Stimulated activated CD8-positive, alpha-beta memory T cell treated with anti-CD3 and anti-CD28 coated beads, Interleukin-2, amount 100 ng/mL, for 48 hours (primary cell): ENCODE results near the gene CTTN.

ENCODE experiments used
- DNase-seq, 2 donors: peaks; one replicate each; pipeline ENCODE4 v3.0.0-alpha.2; 2020; ENCODE audit warnings: low read depth in 2 of 2

CTTN gene

DNA sequence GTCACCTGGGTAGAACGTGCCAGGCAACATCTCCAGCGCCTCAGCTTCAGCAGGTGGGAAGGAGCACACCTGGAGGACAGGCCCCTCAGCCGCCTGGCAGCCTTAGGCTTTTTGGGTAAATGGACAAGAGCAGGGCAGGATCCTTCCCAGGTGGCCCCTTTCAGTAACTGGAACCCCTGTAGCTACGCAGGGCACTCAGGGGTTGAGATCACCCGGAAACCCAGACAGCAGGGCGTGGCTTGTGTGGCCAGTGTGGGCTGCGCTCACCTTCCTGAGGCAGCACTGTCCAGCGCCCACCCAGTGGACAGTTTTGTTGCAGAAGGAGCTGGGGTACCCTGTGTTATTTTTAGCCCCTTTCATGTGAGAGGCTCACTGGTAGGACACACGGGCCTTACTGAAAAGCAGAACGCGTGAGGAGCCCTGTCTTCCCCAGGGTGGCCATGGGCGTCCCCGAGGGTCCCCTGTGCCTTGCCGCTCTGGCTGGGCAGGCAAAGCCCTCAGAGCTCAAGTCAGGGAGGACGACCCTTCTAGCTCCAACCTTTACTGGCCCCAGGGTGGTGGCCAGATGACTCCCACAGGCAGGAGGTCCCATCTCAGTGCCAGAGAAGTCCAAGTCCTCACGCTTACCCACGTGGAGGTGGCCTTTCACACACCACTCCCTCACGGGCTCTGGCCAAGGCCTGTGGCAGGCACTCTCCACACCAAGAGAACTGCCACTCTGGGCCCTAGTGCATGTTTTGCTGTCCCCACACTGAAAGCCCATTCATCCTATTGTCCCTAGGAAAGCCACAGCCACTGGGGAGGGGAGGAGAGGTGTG is 75.8 kb downstream of the CTTN start:
- no peak for DNase-seq

DNA sequence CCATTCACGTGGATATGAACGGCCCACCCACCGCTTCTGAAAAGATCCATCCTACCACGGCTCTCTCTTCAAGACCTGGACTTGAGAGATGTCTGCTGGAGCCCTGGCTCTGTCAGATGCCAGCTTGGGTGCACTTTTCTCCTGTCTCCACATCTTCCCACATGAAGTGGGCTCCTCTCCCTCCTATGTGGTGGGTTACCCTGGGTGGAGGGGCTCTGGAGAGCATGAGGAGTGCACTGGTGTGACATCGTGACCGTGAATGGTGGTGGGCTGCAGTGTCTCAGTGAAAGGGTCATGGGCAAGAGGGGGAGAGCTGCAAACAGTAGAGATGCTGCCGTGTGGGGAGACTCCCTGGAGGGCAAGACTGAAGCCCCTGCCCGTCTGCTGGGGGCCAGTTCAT is 76.4 kb downstream of the CTTN start:
- no peak for DNase-seq

DNA sequence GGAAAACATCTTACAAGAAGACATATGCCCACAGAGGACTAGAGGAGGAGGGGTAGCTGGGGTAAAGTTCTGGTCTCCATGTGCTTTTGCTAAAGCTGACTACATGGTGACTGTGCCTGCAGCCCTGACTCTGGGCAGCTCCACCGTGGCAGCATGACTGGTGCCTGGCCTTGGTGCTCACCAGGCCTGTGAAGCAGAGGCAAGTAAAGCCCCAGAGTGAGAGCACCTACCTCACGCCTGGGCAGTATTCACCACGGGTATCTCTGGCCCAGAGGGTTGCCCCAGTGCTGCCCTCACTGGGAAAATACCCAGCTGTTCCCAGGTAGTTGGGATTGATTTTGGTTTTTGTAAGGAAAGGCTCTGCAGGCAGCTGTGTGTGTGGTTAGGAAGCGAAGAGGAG is 78.3 kb downstream of the CTTN start:
- no peak for DNase-seq

DNA sequence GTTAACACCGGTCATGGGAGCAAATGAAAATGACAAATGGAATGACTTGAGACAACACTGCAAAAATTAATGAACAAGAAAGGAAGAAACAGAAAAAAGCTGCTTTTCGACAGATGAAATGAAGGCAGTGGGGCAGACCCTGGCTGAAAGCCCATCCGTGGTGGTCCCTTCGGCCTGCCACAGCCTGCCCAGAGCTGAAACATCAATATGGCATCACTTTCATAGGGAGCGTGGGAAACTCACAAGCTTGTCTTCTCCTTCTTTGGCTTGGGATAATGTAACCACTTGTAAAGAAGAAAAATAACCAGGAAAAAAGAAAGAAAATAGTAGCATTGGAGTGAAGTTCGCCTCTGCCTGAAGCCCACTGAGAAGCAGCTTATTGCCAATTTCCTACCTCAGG is 78.8 kb downstream of the CTTN start:
- no peak for DNase-seq

DNA sequence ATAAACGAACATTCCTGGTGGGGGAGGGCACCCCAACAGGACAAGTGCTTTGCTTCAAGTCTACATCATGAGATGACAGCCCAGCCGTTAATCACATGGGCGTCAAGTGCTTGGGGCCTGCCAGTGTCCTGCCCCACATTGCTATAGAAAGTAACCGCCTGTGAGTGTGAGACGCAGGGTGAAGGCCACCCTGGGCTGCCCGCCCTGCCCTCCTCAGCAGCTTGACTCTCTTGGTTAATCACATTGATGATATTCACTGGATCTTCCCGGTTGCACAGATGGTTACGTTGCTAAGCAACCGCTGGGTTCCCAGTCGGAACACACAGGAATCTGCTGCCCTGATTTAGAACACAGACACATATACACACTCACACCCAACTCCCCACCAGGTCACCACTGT is 79.3 kb downstream of the CTTN start:
- no peak for DNase-seq

DNA sequence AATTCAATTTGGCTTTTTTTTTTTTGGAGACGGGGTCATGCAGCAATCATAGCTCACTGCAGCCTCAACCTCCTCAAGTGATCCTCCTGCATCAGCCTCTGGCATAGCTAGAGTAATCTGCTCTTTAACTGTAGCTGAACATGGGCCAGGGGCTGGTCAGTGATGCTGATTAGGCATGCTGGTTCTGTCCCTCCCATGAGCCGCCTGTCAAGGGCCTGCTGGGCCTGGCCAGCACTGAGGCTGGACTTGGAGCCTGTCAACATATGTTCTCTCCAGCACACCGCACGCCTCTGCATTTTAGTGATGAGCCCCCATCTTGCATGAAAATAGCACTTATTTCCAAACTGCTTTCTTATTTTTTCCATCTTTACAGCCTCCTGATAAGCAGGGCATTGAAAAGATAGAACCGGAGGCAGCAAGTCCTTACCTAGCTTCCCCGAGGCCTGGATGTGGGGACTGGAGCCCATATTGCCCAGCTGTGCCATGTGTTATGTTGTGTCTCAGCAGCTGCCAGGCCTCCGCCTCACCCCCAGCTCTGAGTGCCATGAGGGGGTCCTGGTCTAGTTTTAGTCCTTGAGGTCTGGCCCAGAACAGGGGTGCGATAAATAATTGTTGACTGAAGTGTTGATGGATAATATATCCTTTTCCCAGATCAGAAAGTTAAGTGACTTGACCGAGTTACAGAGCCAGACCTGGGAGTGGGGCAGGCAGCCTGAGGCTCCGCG is 80.0 kb downstream of the CTTN start:
- DNase-seq, result no peak

DNA sequence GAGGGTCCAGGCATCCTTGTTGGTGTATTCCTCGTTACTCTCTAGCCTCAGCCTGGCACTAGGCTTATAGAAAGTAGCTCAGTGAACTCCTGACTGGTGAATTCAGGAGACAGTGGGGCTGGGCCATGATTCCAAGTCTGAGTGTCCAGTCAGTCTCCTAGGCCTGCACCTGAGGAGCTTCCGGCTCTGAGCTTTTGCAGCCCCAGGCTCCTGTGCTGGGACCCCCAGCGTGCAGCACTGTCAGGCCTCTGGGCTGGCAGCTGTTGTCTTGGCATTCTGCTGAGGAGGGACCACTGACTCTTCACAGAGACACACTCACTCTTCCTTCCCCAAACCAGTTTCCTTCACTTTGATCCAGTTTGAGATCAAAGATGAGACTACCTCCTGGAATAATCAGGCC is 82.4 kb downstream of the CTTN start:
- no peak for DNase-seq

DNA sequence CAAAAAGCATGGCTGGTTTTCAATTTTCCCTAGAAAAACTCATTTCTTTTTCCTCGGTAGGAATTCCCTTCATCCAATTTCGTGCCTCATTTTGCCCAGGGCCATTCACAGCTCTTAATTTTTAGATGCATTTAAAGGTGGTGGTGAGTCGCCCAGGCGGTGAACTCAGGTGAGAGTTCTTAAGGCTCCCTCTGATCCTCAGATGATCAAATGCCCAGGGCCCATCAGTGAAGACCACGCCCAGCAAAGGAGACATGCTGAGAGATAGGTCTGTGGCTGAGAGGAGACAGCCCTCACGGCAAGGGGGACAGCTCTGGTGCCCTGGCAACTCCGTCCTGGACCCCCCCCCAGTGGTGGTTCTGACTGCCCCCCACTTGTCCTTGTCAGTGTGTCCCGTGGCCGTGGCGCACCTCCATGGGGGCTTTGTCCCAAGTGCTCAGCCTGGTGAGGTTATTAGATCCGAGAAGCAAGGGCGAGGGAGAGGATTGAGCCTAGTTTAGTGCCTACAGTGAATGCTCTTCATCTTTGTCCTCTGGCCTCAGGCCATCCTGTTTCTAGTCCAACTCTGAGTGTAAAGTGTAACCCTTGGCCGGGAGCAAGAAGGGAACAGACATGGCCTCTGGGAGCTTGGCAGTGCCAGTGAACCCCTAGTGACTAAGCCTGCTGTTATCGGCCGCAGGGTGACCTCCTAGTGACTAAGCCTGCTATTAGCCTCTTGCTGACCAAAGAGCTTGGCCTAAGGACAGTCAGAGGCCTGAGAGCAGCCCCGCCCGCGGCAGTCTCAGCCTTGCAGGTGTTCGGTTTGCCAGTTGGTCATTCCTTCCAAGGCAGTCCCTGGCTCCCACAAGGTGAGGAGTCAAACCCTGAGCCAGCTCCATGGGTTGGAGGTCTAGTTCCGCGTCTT is 83.5 kb downstream of the CTTN start:
- DNase-seq, result no peak

DNA sequence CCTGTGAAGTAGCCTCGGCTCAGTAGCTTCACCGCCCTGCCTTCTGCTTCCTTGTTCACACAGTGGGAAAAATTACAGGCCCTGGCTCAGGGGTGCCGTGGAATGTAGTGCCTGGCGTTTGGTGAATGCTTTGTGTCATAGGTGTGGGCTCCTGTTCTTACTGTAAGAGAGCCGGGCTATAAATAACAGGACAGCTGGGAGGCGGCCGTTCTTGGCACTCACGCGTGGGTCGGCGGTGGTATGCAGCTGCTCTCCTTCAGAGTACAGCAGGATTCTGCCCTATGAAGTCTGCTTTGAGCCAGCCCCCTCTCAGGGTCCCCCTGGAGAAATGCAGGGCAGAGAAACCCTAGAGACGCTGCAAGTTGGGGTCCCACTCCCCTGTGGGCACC is 84.2 kb downstream of the CTTN start:
- DNase-seq, result no peak

DNA sequence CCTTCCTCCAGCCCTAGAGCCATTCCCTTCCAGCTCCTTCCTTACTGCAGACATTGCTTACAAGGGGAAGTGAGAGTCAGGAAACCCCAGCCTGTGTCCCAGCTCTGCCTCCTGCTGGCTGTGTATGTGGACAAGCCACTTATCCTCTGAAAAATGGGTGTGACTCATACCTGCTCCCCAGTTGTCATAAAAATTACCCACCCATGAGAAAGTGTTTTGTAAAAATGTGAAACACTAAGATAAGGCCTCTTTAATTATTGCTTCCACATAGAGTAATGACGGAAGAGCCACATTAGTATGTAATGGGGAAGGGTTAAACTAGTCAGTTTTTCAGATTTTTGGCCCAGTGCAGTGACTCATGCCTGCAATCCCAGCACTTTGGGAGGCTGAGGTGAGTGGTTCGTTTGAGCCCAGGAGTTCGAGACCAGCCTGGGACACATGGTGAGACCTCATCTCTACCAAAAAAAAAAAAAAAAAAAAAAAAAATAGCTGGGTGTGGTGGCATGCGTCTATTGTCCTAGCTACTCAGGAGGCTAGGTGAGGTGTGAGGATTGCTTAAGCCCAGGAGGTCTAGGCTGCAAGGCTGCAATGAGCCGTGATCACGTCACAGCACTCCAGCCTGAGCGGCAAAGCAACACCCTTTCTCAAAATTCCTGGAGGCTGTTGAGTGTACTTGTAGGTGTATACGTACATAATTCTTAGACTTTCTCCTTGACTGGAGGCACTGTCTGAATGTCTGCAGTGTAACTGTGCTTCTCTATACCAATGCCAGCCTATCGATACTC is 84.9 kb downstream of the CTTN start:
- no peak for DNase-seq

DNA sequence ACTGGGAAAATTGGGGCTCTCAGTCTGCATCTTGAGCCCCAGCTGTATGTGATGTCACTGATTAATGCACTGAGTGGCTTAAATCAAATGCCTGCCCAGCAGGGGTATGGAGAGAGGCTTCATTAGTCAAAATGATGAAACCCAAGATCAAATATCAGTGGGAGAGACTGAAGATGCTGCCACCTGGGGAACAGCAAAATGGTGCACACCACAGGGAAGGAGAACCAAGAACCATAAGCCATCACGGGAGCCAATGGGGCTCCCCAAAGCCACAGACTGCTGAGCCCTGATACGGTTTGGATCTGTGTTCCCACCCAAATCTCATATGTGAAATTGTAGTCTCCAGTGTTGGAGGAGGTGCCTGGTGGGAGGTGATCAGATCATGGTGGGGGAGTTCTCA is 85.6 kb downstream of the CTTN start:
- DNase-seq, result no peak

DNA sequence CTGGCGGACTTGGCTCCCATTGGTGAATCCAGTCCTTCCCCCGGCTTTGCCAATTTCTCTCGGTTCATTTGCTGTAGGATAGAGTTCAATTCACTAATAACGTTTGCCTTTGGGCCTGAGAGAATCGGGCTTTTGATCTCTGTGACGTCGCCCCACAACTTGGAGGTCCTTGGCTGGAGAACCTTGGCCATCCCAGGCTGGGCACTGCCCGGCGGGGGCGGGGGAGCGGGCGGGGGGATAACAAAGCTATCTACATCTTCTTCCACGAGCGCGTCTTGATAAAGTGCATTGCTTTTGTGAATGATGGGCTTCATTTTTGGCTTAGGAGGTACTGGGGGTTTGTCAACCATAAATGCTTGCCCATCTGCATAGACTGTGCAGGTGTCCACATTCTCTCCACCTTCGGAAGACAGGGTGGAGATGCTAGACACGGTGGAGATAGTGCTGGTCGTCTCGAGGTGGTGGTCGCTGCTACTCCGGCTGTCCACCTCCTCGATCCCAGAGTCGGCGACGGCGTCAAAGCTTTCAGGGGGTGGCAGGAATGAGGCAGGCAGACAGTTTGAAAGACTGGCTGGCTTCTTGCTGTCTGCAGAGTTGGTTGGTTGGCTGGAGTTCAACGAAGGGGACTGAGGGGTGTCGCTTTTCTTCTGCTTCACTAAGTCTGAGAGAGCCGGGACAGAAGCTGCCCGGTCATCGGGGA is 87.1 kb downstream of the CTTN start:
- DNase-seq, result no peak

DNA sequence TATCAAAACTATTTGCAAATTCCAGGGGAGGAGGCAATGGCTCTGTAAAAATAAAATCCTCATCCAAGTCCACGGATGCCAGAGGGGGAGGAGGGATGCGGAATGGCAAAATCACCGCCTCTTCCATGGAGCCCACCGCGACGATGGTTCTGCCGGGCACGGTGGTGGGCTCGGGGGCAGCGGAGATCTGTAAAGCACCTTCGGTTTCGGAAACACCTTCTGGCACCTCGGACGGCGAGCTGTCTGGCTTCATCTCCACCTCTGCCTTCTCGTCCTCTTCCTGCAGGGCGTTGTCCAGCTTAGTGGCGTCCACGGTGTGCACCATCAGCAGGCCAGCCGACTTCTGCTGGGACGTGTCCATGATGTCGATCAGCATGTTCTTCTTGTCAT is 87.7 kb downstream of the CTTN start:
- DNase-seq, result no peak
